Left lobe of liver (tissue), 2 donors: Measurements from ENCODE around the gene RPL37A. TPM values are rescaled to one million over a fixed set of nuclear protein-coding genes. Genes with fewer than 3 reads are reported as not detected.

Source experiments
- ATAC-seq: fragments of 200-7000 bp; cut with Tn5 transposase; one replicate; pipeline ENCODE4 v1.9.1; 2020; ENCODE audit warnings: mild to moderate bottlenecking, moderate library complexity
- DNase-seq: peaks from one replicate; pipeline ENCODE4 v3.0.0-alpha.2; 2020; ENCODE audit warnings: low spot score
- total RNA-seq: library from RNA; stranded (reverse); gene quantifications from one replicate; pipeline ENCODE4 v1.2.1, GENCODE V29; 2021
- donor health status: DM: no; HTN: no; CAD: no; lungs with moderate emphysema.
- donor health status: DM: no; HTN: yes; CAD: no.

RPL37A gene
- 825 TPM for total RNA-seq

GRCh38 chr2:216498379-216499352 lies at the start of gene RPL37A:
TSS of gene RPL37A (plus strand) at chr2:216498844. CDS start at chr2:216498875, 31 bp downstream.
- DNase-seq (peak; percentile 94), ATAC-seq (peak; percentile 97)

GRCh38 chr2:216450346-216450745 lies 48.3 kb upstream of the RPL37A start:
- DNase-seq, result no peak
- ATAC-seq, result no peak

GRCh38 chr2:216450784-216451183 lies 47.9 kb upstream of the RPL37A start:
- no peak for DNase-seq
- ATAC-seq, result no peak

GRCh38 chr2:216453955-216454614 lies 44.6 kb upstream of the RPL37A start:
- no peak for DNase-seq
- ATAC-seq, result no peak

GRCh38 chr2:216463148-216463547 lies 35.5 kb upstream of the RPL37A start:
- ATAC-seq, result no peak
- DNase-seq, result no peak

GRCh38 chr2:216464104-216464720 lies 34.4 kb upstream of the RPL37A start:
- DNase-seq (no peak), ATAC-seq (no peak)

- no peak for ATAC-seq
- DNase-seq, result no peak
Measured at GRCh38 chr2:216465579-216466195, 33.0 kb upstream of the RPL37A start.

- DNase-seq, result no peak
- ATAC-seq, result no peak
Measured at GRCh38 chr2:216467845-216468244, 30.8 kb upstream of the RPL37A start.

GRCh38 chr2:216469661-216470060 lies 29.0 kb upstream of the RPL37A start:
- ATAC-seq, result no peak
- no peak for DNase-seq

- DNase-seq, result no peak
- ATAC-seq, result no peak
Measured at GRCh38 chr2:216473187-216473586, 25.5 kb upstream of the RPL37A start.

GRCh38 chr2:216474925-216475670 lies 23.5 kb upstream of the RPL37A start:
- DNase-seq, result no peak
- ATAC-seq, result no peak

GRCh38 chr2:216475767-216476166 lies 22.9 kb upstream of the RPL37A start:
- no peak for ATAC-seq
- DNase-seq, result no peak

- DNase-seq (no peak), ATAC-seq (no peak)
Measured at GRCh38 chr2:216477283-216478035, 21.2 kb upstream of the RPL37A start.

- ATAC-seq, result no peak
- no peak for DNase-seq
Measured at GRCh38 chr2:216478151-216478550, 20.5 kb upstream of the RPL37A start.

- DNase-seq, result no peak
- ATAC-seq, result no peak
Measured at GRCh38 chr2:216478791-216479190, 19.9 kb upstream of the RPL37A start.

- DNase-seq, result no peak
- no peak for ATAC-seq
Measured at GRCh38 chr2:216480221-216480620, 18.4 kb upstream of the RPL37A start.

- DNase-seq (no peak), ATAC-seq (no peak)
Measured at GRCh38 chr2:216482640-216483039, 16.0 kb upstream of the RPL37A start.

GRCh38 chr2:216485237-216485636 lies 13.4 kb upstream of the RPL37A start:
- no peak for ATAC-seq

GRCh38 chr2:216485745-216486144 lies 12.9 kb upstream of the RPL37A start:
- no peak for DNase-seq
- ATAC-seq, result no peak

More at GRCh38 chr2:216485237-216485636, 13.4 kb upstream of the RPL37A start:
- DNase-seq, result no peak

GRCh38 chr2:216486271-216486670 lies 12.4 kb upstream of the RPL37A start:
- no peak for ATAC-seq
- no peak for DNase-seq
